HepG2 (cell line): Measurements from ENCODE around the gene CNTN5. TPM values are rescaled to one million over a fixed set of nuclear protein-coding genes. Genes with fewer than 3 reads are reported as not detected.

Source experiments
- BORCS8-MEF2B ChIP-seq: sonication (generic); formaldehyde crosslinking; IDR thresholded peaks from 2 replicates; pipeline ENCODE4 v1.8.0; 2022; ENCODE audit warnings: mild to moderate bottlenecking, missing genetic modification reagents
- HMG20B ChIP-seq: conservative IDR thresholded peaks from 2 replicates; pipeline ENCODE4 v1.6.1; 2016; ENCODE audit warnings: missing genetic modification reagents, missing compliant biosample characterization
- PTBP1 ChIP-seq: fragments of 200-400 bp; formaldehyde crosslinking; IDR thresholded peaks from 2 replicates; pipeline ENCODE4 v1.6.1; 2018; ENCODE audit warnings: low read length, low read depth; ENCODE audit not compliant: poor library complexity, severe bottlenecking
- RCOR2 ChIP-seq: IDR thresholded peaks from 2 replicates; pipeline ENCODE4 v1.6.1; 2016; ENCODE audit warnings: missing biosample characterization, missing genetic modification reagents
- REXO4 ChIP-seq: sonication (generic); formaldehyde crosslinking; IDR thresholded peaks from 2 replicates; pipeline ENCODE4 v1.8.0; 2022; ENCODE audit warnings: missing genetic modification reagents, mild to moderate bottlenecking, borderline replicate concordance
- SATB2 ChIP-seq: sonication (generic); formaldehyde crosslinking; IDR thresholded peaks from 2 replicates; pipeline ENCODE4 v1.5.0; 2020; ENCODE audit warnings: missing genetic modification reagents
- TBX3 ChIP-seq: fragments of 450-650 bp; IDR thresholded peaks from 2 replicates; pipeline ENCODE4 v1.6.1; 2017; ENCODE audit warnings: antibody characterized with exemption, mild to moderate bottlenecking, inconsistent platforms, borderline replicate concordance
- THAP8 ChIP-seq: sonication (generic); formaldehyde crosslinking; IDR thresholded peaks from 2 replicates; pipeline ENCODE4 v1.5.1; 2020; ENCODE audit warnings: missing genetic modification reagents, mild to moderate bottlenecking, borderline replicate concordance
- ZFP91 ChIP-seq: sonication (generic); formaldehyde crosslinking; IDR thresholded peaks from 2 replicates; pipeline ENCODE4 v1.9.0; 2022; ENCODE audit warnings: missing genetic modification reagents, mild to moderate bottlenecking, borderline replicate concordance
- ZNF224 ChIP-seq: sonication (generic); formaldehyde crosslinking; IDR thresholded peaks from 2 replicates; pipeline ENCODE4 v1.5.0; 2020; ENCODE audit warnings: mild to moderate bottlenecking, missing genetic modification reagents
- ZNF280D ChIP-seq: sonication (generic); formaldehyde crosslinking; IDR thresholded peaks from 2 replicates; pipeline ENCODE4 v1.5.1; 2020; ENCODE audit warnings: mild to moderate bottlenecking, missing genetic modification reagents
- ZNF414 ChIP-seq: sonication (generic); formaldehyde crosslinking; IDR thresholded peaks from 2 replicates; pipeline ENCODE4 v1.5.0; 2020; ENCODE audit warnings: missing genetic modification reagents
- polyA plus RNA-seq, 8 experiments: library from polyadenylated mRNA; depleted of rRNA in 3 of 8; stranded (reverse) in 7 of 8; unstranded in 1 of 8; fragments of >200 nt; fragmentation: Illumina TruSeq in 4 of 8; extraction: Trizol in 4 of 8; gene quantifications; 2 replicates each; pipeline versions ENCODE4 v1.2.1 to v1.2.3, GENCODE V29; 2011 to 2016; ENCODE audit warnings: low read depth in 4 of 8, missing spikeins in 1 of 8, mixed read lengths in 1 of 8; ENCODE audit not compliant: insufficient read depth in 1 of 8
- total RNA-seq, 5 experiments: library from RNA; depleted of rRNA; stranded (reverse); fragments of >200 nt; fragmentation: Illumina TruSeq; extraction: Trizol; gene quantifications; 2 replicates each; pipeline ENCODE4 v1.2.3, GENCODE V29; 2016; ENCODE audit warnings: low read depth in 1 of 5
- TF ChIP-seq, protein P1 (sequence below): sonication (generic); formaldehyde crosslinking; IDR thresholded peaks from 2 replicates; pipeline ENCODE4 v1.4.0; 2020; ENCODE audit warnings: missing genetic modification reagents, borderline replicate concordance
- TF ChIP-seq, protein P2 (sequence below): sonication (generic); formaldehyde crosslinking; IDR thresholded peaks from 2 replicates; pipeline ENCODE4 v1.9.0; 2021; ENCODE audit warnings: mild to moderate bottlenecking, missing genetic modification reagents

CNTN5 gene
- total and polyA plus RNA-seq, 2 of the 13 experiments (the other 11 are each of a cell fraction or from before 2014, with no cell fraction given): not detected

DNA sequence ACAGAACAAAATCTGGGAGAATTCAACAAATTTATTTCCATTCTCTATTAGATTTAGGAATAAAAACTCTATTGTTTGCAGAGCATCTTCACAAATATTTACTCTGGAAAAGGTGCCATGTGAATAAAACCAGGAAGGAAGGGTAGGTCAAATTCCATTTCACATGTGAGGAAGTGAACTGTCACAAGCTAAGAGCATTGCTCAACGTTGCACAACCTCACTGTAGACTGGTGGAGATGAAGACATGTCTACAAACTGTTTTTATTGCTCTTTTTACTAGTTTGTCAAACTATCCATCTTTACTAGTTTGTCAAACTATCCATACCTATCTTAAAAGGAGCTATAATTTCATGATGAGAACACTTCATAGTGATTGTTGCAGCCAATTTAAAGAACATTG, 236.4 kb downstream of the CNTN5 start (continued):
- TF ChIP-seq, protein P1, sequence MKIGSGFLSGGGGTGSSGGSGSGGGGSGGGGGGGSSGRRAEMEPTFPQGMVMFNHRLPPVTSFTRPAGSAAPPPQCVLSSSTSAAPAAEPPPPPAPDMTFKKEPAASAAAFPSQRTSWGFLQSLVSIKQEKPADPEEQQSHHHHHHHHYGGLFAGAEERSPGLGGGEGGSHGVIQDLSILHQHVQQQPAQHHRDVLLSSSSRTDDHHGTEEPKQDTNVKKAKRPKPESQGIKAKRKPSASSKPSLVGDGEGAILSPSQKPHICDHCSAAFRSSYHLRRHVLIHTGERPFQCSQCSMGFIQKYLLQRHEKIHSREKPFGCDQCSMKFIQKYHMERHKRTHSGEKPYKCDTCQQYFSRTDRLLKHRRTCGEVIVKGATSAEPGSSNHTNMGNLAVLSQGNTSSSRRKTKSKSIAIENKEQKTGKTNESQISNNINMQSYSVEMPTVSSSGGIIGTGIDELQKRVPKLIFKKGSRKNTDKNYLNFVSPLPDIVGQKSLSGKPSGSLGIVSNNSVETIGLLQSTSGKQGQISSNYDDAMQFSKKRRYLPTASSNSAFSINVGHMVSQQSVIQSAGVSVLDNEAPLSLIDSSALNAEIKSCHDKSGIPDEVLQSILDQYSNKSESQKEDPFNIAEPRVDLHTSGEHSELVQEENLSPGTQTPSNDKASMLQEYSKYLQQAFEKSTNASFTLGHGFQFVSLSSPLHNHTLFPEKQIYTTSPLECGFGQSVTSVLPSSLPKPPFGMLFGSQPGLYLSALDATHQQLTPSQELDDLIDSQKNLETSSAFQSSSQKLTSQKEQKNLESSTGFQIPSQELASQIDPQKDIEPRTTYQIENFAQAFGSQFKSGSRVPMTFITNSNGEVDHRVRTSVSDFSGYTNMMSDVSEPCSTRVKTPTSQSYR (CRISPR knock-in tag): no peak
- TF ChIP-seq ZNF280D (CRISPR knock-in tag): no peak
- TF ChIP-seq REXO4 (CRISPR knock-in tag): no peak
- no peak for TF ChIP-seq RCOR2 (CRISPR knock-in tag)
- no peak for TF ChIP-seq BORCS8-MEF2B (CRISPR knock-in tag)
- TF ChIP-seq, protein P2, sequence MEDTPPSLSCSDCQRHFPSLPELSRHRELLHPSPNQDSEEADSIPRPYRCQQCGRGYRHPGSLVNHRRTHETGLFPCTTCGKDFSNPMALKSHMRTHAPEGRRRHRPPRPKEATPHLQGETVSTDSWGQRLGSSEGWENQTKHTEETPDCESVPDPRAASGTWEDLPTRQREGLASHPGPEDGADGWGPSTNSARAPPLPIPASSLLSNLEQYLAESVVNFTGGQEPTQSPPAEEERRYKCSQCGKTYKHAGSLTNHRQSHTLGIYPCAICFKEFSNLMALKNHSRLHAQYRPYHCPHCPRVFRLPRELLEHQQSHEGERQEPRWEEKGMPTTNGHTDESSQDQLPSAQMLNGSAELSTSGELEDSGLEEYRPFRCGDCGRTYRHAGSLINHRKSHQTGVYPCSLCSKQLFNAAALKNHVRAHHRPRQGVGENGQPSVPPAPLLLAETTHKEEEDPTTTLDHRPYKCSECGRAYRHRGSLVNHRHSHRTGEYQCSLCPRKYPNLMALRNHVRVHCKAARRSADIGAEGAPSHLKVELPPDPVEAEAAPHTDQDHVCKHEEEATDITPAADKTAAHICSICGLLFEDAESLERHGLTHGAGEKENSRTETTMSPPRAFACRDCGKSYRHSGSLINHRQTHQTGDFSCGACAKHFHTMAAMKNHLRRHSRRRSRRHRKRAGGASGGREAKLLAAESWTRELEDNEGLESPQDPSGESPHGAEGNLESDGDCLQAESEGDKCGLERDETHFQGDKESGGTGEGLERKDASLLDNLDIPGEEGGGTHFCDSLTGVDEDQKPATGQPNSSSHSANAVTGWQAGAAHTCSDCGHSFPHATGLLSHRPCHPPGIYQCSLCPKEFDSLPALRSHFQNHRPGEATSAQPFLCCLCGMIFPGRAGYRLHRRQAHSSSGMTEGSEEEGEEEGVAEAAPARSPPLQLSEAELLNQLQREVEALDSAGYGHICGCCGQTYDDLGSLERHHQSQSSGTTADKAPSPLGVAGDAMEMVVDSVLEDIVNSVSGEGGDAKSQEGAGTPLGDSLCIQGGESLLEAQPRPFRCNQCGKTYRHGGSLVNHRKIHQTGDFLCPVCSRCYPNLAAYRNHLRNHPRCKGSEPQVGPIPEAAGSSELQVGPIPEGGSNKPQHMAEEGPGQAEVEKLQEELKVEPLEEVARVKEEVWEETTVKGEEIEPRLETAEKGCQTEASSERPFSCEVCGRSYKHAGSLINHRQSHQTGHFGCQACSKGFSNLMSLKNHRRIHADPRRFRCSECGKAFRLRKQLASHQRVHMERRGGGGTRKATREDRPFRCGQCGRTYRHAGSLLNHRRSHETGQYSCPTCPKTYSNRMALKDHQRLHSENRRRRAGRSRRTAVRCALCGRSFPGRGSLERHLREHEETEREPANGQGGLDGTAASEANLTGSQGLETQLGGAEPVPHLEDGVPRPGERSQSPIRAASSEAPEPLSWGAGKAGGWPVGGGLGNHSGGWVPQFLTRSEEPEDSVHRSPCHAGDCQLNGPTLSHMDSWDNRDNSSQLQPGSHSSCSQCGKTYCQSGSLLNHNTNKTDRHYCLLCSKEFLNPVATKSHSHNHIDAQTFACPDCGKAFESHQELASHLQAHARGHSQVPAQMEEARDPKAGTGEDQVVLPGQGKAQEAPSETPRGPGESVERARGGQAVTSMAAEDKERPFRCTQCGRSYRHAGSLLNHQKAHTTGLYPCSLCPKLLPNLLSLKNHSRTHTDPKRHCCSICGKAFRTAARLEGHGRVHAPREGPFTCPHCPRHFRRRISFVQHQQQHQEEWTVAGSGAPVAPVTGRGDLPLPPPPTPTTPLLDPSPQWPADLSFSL: no peak
- TF ChIP-seq ZNF224 (CRISPR knock-in tag): no peak
- no peak for TF ChIP-seq HMG20B (CRISPR knock-in tag)
- TF ChIP-seq THAP8 (CRISPR knock-in tag): no peak
- TF ChIP-seq PTBP1: no peak
- TF ChIP-seq TBX3: no peak
- no peak for TF ChIP-seq SATB2 (CRISPR knock-in tag)
- no peak for TF ChIP-seq ZFP91 (CRISPR knock-in tag)
- TF ChIP-seq ZNF414 (CRISPR knock-in tag): no peak
